Fibroblast of mammary gland (primary cell): ENCODE data around the gene AGAP1.
A peak's percentile ranks its signal among the peaks of the same experiment; 100 is the strongest.

Experiments
- DNase-seq: peaks from one replicate; pipeline ENCODE4 v3.0.0-alpha.2; 2010; ENCODE audit warnings: low read depth
- H3K4me3 ChIP-seq: 2 replicates; pipeline ENCODE4 v1.5.1; 2011; ENCODE audit warnings: low read depth, mild to moderate bottlenecking, low read length, moderate library complexity; ENCODE audit not compliant: control insufficient read depth
- TF ChIP-seq, protein P1 (sequence below): conservative IDR thresholded peaks from 2 replicates; pipeline ENCODE4 v1.5.1; 2011; ENCODE audit warnings: low read depth, low read length, inconsistent platforms; ENCODE audit not compliant: control insufficient read depth, insufficient read depth

Gene AGAP1

GRCh38 chr2:235855011-235855410 lies 361.2 kb downstream of the AGAP1 start:
- TF ChIP-seq, protein P1, sequence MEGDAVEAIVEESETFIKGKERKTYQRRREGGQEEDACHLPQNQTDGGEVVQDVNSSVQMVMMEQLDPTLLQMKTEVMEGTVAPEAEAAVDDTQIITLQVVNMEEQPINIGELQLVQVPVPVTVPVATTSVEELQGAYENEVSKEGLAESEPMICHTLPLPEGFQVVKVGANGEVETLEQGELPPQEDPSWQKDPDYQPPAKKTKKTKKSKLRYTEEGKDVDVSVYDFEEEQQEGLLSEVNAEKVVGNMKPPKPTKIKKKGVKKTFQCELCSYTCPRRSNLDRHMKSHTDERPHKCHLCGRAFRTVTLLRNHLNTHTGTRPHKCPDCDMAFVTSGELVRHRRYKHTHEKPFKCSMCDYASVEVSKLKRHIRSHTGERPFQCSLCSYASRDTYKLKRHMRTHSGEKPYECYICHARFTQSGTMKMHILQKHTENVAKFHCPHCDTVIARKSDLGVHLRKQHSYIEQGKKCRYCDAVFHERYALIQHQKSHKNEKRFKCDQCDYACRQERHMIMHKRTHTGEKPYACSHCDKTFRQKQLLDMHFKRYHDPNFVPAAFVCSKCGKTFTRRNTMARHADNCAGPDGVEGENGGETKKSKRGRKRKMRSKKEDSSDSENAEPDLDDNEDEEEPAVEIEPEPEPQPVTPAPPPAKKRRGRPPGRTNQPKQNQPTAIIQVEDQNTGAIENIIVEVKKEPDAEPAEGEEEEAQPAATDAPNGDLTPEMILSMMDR, result no peak
- no peak overlapping the region for H3K4me3 ChIP-seq
- DNase-seq, result no peak

GRCh38 chr2:235856151-235856854 lies 362.5 kb downstream of the AGAP1 start:
- H3K4me3 ChIP-seq, result no peak overlapping the region
- TF ChIP-seq, protein P1, result no peak
- DNase-seq, result peak; percentile 31

DNA sequence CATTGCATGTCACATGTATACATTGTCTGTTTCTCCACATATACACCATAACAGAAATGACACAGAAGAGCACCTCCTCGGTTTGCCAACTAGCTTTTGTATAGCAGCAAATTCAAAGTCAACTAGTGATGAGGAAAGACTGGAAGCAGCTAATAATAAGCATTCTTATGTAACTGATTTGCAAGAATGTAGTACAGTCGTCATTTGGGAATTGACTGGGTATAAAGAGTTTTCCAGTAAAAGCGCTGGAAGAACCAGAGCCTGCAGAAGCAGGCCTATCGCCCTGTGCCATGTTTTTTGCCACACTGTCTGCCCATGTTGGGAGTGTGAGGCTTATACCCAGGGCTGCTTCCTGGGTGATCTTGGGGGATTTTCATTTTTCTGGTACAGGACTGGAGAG lies 363.8 kb downstream of the AGAP1 start:
- TF ChIP-seq, protein P1, result no peak
- DNase-seq, result no peak
- no peak overlapping the region for H3K4me3 ChIP-seq

DNA sequence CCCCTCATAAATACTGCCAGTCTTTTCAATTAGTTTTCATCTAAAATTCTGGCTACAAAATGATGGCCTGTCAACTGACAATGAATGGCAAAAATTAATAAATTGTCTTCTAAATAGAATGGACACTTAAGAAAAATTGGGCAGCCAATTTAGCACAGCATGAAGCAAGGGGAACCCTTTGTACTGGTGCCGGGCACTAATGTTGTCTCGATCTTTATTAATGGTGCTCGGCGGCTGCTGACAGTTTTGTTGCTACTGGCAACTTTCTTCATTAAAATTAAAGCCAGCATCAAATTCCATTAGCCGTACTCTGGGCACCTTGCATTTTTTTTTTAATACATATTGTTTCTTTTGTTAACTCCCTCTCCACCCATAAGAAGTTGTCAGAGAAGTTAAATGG lies 365.0 kb downstream of the AGAP1 start:
- H3K4me3 ChIP-seq, result no peak overlapping the region
- DNase-seq, result no peak
- TF ChIP-seq, protein P1, result no peak

DNA sequence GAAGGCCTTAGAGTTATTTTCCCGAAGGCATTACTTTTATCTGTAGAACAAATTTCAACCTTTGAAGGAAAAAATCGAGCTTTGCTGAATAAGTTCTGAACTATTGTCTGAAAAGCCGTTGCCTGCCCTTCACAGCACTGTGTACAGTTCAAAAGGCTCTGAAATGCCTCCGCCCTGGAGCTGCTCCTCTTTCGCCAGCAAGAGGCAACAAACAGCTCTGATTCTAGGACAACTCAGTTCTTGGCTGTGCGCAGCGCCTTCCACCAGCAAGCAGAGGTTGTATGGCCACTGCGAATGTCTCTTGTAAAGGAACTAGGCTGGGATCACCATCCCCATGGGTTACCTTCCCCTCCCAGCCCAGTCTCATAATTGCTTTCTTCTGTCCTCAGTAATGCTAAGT lies 365.8 kb downstream of the AGAP1 start:
- DNase-seq, result no peak
- TF ChIP-seq, protein P1, result no peak
- no peak overlapping the region for H3K4me3 ChIP-seq

DNA sequence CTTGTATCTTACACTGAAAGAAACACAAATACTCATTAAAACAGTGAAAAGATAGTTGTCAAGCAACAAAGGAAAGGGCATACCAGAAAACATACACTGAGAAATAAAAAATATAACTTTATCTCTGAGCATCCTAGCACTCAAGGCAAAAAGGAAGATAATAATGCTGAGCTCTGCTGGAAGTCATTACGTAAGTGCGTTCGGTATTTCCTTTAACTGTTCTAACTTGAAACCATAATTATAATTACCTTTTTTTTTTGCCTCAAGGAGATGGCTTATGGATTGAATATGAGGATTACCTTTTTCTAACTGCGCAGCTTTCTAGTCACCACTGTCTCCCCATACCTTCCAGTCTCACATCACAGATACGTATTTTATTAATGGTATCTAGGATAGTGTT lies 366.3 kb downstream of the AGAP1 start:
- no peak for DNase-seq
- H3K4me3 ChIP-seq, result no peak overlapping the region
- TF ChIP-seq, protein P1, result no peak
